NCI-H1930 (cell line): ENCODE measurements around the gene USP46.

Experiments used
- DNase-seq, 2 experiments: peaks; one replicate each; lab custom pipeline; 2025; lab: John Stamatoyannopoulos, UW

USP46 gene

DNA sequence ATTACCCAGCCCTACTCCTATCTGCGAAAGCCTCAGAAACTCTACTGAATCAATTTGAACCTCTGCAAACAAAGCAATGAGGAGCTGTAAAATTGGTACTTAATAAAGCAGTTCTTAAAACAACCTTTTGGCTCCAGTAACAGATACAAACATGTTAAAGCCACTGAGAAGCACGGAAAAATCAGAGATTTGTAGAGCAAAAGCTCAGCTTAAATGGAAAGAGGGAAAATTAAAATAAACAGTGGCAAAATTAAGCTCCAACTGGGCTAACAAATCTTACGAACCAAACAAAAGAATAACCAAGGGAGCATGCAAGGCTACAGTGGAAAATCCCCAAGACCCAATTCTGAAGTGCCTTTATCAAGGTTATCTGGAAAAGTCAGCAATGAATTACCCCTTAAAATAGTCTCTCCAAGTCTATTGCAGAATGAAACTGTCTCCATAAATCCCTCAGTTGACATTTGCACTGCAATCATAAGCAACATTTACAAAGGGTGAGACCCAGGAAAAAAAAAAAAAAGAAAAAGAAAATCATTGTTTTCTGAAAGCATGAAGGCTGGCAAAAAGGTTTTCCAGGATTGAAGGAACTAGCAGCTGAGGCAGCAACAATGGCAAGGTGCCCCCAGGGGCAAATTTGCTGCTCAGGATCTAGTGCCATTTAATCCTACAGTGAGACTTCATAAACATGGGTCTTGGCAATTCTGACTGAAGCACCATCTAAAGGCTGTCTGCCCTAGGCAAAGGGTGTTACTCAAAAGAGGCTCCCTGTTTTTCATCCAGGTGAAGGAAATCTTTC is 40.1 kb downstream of the USP46 start:
- no peak for DNase-seq

GRCh38 chr4:52617336-52618020 is 41.6 kb downstream of the USP46 start:
- DNase-seq, result no peak

GRCh38 chr4:52614241-52614640 is 44.9 kb downstream of the USP46 start:
- DNase-seq, result no peak

DNA sequence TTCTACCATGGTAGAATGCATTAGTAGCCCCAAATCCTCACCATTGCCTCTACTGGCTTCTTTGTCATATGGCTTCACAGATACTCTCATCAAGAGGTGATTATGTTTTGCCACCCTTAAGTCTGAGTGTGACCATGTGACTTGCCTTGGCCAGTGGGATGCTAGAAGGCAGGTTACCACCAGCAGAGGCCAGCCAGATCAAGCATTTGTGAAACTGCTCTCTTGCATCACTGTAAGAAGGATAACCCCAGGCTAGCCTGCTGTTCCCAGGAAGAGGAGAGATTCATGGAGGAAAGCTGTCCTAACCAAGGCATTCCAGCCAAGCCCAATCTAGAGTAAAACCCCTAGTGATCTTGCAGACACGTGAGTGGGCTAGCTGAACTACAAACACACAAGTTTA is 46.8 kb downstream of the USP46 start:
- no peak for DNase-seq

DNA sequence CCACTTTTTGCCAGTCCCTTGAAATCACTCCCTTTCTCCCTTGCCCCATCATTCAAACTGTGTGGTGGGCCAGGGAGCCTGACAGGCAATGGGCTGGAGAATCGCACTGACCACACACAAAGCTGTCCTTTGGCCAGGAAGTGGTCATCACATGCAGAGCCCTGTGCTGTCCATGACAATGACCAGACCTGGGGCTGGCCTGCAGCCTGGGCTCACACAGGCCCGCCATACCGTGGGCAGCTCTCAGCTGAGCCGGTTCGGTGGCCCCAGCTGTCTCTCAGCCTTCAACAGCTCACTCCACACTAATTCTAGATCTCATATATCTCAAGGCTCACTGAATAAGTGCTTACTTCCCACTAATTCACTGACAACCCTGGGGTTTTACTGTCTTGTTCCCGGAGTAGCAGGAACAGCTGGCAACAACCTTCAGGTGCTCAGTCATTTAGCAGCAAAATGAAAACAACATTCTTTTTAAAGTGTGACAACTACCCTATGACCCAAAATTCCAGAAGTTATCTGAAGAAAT is 48.0 kb downstream of the USP46 start:
- DNase-seq, result no peak

- no peak for DNase-seq
These were observed 52.4 kb downstream of the USP46 start for GRCh38 chr4:52606726-52607125.

DNA sequence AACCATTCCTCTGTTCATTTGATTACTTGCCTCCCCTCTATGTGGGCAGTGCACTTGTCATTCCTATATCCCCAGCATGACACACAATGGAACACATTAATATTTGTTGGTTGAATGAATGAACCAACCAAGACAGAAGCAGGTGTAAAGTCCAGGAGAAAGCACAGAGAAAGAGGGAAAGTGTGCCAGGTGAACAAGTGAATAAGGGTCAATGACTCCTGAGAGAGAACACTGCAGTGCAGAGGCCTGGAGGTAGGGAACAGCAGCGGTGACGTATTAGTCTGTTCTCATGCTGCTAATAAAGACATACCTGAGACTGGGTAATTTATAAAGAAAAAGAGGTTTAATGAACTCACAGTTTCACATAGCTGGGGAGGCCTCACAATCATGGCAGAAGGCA is 53.1 kb downstream of the USP46 start:
- DNase-seq, result no peak

DNA sequence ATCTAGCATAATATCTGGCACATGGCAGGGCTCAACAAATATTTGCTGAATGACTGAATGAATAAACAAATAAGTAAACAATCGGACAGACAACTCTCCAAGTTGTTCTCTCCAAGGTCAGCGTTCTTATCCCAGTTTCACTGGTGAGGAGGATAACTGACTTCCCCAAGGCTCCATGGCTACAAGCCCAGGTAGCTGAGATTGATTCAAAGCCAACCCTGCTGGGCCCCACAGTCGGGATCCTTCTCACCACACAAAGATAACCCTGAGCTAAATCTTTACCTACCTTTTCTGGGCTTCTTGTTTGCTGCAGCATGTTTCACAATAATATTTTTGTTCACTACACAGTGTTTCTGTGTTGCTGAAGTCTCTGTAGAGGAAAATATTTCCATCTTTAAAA is 54.9 kb downstream of the USP46 start:
- DNase-seq, result no peak

DNA sequence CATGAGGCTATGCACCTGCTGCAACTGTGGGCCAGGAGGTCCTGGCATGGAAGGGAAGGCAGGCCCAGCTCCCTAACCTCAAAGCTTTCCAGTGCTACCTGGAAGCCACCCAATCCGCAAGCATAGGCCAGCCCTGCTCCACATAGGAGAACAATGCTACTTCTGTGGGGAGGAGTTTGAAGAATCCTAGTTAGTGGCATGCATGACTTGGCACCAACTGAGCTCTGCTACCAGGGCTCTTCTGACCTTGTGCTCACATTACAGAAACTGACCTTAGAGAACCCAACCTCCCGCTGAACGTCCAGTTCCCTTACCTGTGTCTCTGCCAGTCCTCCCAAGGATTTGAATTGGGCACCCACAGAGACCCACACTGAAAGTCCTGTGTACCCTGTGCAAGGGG is 58.8 kb downstream of the USP46 start:
- DNase-seq, result no peak

GRCh38 chr4:52595001-52595400 is 64.1 kb downstream of the USP46 start:
- no peak for DNase-seq

GRCh38 chr4:52592287-52592686 is 66.8 kb downstream of the USP46 start:
- no peak for DNase-seq

DNA sequence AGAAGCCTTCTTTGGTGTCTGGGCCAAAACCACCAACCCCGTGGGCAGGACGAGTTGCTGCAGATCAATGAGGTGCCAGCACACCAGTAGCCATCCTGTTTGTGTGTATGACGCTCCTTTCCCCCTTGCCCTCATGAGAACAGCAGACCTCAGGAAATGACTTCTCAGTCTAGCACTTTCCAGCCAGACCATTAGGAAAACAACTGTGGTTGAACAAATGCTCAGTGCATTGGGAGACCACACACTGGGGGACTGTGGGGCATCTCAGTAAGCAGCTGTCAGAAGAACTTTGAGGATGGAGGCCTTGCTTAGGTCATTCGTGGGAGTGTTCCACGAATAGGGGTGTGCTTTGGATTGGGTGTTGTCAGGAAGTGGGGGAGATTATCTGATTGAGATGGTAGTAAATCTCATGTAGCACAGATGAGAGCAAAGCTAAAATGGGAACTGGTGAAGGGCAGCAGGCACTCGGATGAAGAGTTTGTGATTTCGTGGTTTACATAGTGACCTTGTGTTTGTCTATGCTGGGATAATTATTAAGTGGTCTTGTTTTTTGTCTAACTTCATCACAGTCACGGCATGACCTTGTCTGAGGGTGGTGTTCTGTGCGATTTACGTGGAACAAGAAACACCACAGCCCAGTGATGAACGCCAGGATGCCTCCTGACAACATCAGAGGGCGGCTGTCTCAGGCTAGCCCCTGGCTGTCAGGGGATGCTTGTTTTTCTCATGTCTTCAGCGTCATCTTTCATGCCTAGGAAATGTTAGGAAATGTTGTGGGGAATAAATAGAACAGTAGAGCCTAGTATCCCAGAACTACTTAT is 70.1 kb downstream of the USP46 start:
- no peak for DNase-seq

DNA sequence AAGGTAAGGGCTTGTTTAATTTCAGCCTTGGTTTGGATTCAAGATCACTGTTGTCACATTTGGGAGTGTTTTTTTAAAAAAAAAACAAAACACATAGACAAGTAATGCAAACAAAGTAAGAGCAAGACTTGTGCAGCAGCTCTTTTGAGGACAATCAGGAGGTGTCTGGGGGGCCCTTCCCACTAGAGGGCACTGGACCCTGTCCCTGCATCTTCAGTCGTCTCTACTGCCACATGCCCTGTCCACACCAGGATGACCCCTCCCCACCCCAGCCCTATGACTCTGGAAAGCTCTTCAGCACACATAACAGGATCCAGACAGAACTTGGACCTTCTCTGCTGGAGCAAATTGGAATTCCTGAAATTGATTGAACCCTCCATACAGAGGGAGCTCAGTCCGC is 71.0 kb downstream of the USP46 start:
- no peak for DNase-seq

DNA sequence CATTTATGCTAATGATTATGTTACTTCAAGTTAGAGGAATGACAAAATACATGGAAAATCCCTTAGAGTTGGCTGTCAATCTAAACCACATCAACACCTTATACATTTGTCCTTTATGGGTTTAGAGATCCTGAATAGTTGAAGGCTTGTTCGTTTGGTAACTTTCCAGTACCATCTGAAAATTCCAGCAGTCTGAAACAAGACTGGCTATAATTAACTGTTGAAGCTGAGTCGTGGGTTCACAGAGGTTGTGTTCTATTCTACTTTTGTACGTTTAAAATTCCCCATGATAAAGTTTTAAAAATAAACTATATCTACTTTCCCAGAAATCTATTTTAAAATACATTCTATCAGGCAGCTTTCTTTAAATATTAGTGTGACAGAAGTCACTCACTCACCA is 73.0 kb downstream of the USP46 start:
- DNase-seq, result no peak

DNA sequence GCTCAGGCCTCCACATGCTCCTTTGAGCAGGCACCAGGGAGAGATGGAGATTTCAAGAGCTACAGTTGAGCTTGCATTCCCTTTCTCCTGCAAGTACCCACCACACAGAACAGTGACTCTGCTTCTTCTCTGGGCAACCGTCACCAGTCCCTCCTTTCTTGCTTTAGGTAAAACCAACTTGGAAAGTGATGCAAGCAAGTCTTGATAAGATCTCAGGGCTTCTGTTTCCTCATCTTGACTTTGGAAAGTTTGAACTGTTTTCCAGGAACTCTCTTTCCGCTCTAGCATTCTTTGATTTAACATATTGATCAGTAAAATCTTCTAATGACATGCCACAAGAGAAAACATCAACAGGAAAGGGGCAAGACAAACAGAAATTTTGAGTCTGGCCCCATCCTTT is 73.7 kb downstream of the USP46 start:
- no peak for DNase-seq

GRCh38 chr4:52579602-52580272 is 79.4 kb downstream of the USP46 start:
- DNase-seq, result no peak

DNA sequence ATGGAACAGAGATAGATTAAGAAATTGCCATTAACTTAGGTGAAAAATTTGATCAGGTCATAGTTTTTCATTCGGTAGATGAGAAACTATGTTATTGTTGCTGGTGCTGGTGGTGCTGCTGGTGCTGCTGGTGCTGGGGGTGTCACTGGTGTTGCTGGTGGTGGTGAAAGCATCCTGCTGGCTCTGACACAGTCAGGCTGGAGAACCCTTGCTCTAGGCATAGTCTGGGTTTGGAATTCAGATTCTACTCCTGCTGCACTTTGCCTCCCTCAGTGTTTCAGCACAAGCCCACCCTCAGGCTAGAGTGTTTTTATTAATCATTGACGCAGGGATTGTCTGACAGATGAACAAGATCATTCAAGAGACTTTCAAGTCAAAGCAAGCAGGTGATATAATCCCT is 80.2 kb downstream of the USP46 start:
- no peak for DNase-seq

GRCh38 chr4:52577624-52577962 is 81.5 kb downstream of the USP46 start:
- DNase-seq, result no peak

DNA sequence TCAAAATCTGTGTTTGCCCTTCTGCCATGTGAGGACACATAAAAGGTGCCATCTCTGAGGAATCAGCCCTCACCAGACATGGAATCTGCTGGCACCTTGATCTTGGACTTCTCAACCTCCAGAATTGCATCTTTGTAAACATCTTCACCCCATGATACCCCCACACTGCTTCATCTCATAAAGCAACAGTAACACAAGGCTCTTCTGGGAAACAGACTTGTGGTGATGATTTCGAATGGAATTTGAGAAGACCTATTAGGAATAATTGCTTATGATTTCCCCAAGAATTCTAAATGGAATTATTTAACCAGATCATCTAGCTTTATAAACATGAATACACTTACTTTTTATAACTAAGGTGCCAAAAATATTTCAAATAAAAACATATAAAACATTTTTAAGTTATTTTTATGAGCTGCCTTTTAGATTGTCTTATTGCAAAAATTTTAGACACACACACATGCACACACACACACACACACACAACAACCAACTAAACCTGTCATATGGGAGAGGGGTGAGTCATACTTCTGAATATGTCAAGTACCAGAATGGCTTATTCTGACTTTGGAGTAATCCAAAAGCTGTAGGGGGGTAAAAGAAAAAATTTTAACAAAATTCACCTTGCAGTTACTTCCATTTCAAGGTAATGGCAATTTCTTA is 82.0 kb downstream of the USP46 start:
- DNase-seq, result no peak

- no peak for DNase-seq
These were observed 82.8 kb downstream of the USP46 start for GRCh38 chr4:52576326-52576725.

DNA sequence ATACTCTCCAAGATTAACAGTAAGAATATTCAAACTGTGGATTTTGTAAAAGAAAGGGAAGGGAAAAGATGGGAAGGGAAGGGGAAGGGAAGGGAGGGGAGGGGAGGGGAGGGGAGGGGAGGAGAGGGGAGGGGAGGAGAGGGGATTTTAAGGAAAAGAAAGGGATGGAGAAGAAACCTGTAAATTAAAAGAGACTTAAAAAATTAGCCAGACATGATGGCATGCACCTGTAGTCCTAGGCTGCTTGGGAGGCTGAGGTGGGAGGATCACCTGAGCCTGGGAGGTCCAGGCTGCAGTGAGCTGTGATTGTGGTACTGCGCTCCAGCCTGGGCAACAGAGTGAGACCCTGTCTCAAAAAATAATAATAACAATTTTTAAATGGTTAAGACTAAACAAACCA is 83.7 kb downstream of the USP46 start:
- no peak for DNase-seq

GRCh38 chr4:52574036-52574435 is 85.1 kb downstream of the USP46 start:
- peak; percentile 29 to 50 for DNase-seq
